Smooth muscle cell (in vitro differentiated cells): ENCODE data around the gene PCNX4. TPM values are rescaled to one million over a fixed set of nuclear protein-coding genes. Genes with fewer than 3 reads are reported as not detected.

Experiments
- DNase-seq: peaks from one replicate; lab custom pipeline; 2025; ENCODE audit not compliant: unreplicated experiment; lab: John Stamatoyannopoulos, UW
- H2AFZ ChIP-seq: fragments of 200-600 bp; sonication (generic); 2 replicates; pipeline ENCODE4 v1.6.0; 2016; ENCODE audit warnings: antibody characterized with exemption, low read depth, mild to moderate bottlenecking
- H3F3A ChIP-seq: fragments of 200-600 bp; sonication (generic); 2 replicates; pipeline ENCODE4 v1.6.0; 2017; ENCODE audit warnings: antibody characterized with exemption, low read depth
- H3K27ac ChIP-seq: fragments of 200-600 bp; sonication (generic); 2 replicates; pipeline ENCODE4 v1.5.1; 2016; ENCODE audit warnings: low read depth, mild to moderate bottlenecking
- H3K27me3 ChIP-seq: fragments of 200-600 bp; sonication (generic); 2 replicates; pipeline ENCODE4 v1.6.1; 2016; ENCODE audit warnings: low read depth, mild to moderate bottlenecking
- H3K36me3 ChIP-seq: fragments of 200-600 bp; sonication (generic); 2 replicates; pipeline ENCODE4 v1.5.1; 2016; ENCODE audit warnings: low read depth
- H3K4me1 ChIP-seq: fragments of 200-600 bp; sonication (generic); 2 replicates; pipeline ENCODE4 v1.5.1; 2016; ENCODE audit warnings: low read depth
- H3K4me2 ChIP-seq: fragments of 200-600 bp; sonication (generic); 2 replicates; pipeline ENCODE4 v1.6.0; 2016; ENCODE audit warnings: mild to moderate bottlenecking
- H3K4me3 ChIP-seq: fragments of 200-600 bp; sonication (generic); 2 replicates; pipeline ENCODE4 v1.5.1; 2016; ENCODE audit warnings: mild to moderate bottlenecking
- H3K79me2 ChIP-seq: fragments of 200-600 bp; sonication (generic); 2 replicates; pipeline ENCODE4 v1.6.0; 2016; ENCODE audit warnings: low read depth, mild to moderate bottlenecking
- H3K9ac ChIP-seq: fragments of 200-600 bp; sonication (generic); 2 replicates; pipeline ENCODE4 v1.6.0; 2016; ENCODE audit warnings: low read depth
- H3K9me3 ChIP-seq: fragments of 200-600 bp; sonication (generic); replicated peaks from 2 replicates; pipeline ENCODE4 v1.5.1; 2016; ENCODE audit warnings: low read depth
- H4K20me1 ChIP-seq: fragments of 200-600 bp; sonication (generic); 2 replicates; pipeline ENCODE4 v1.6.0; 2016; ENCODE audit warnings: low read depth
- CTCF ChIP-seq: fragments of 200-600 bp; sonication (generic); IDR thresholded peaks from 2 replicates; pipeline ENCODE4 v1.5.1; 2017; ENCODE audit warnings: borderline replicate concordance, mild to moderate bottlenecking, antibody characterized with exemption; ENCODE audit not compliant: insufficient read depth, poor library complexity, severe bottlenecking
- WGBS: methylation state at CpG from one replicate; pipeline ENCODE4 v1.1.7; 2016; ENCODE audit warnings: low lambda C conversion rate; 5-methylcytosine and 5-hydroxymethylcytosine counted together
- polyA plus RNA-seq: library from polyadenylated mRNA; unstranded; fragments of >200 nt; fragmentation: Nextera tagmentation; extraction: Ambion mirVana; gene quantifications from 2 replicates; pipeline ENCODE4 v1.2.1, GENCODE V29; 2016
- total RNA-seq: library from RNA; depleted of rRNA; stranded (reverse); fragments of >200 nt; gene quantifications from 2 replicates; pipeline ENCODE4 v1.2.3, GENCODE V29; 2014

PCNX4 gene
- total and polyA plus RNA-seq, 2 experiments from 2014 or later = 28.2 to 93.9 TPM

GRCh38 chr14:60093606-60094005, 1.9 kb downstream of the PCNX4 start:
- Histone ChIP-seq H3K9me3 (no peaks in the 10 kb centered on the region), H3K4me1 (peaks cover 22% of the 10 kb centered on the region), H2AFZ (no peak overlapping the region), H3K36me3 (no peaks in the 10 kb centered on the region), H3K27ac (peak overlapping the region; percentile 99), H3K4me2 (peak overlapping the region; percentile 92), H3K79me2 (peaks cover 64% of the 10 kb centered on the region), H4K20me1 (peaks cover 44% of the 10 kb centered on the region), H3K4me3 (peak overlapping the region; percentile 73), H3K9ac (peak overlapping the region; percentile 98), H3F3A (peaks cover 10% of the 10 kb centered on the region), H3K27me3 (no peaks in the 10 kb centered on the region)
- TF ChIP-seq CTCF = no peak
- no peak for DNase-seq

- no peak for DNase-seq
- Histone ChIP-seq H3K4me1 (peaks cover 22% of the 10 kb centered on the region), H4K20me1 (peaks cover 51% of the 10 kb centered on the region), H3K27ac (peak overlapping the region; percentile 99), H3K4me3 (peak overlapping the region; percentile 73), H3F3A (peaks cover 10% of the 10 kb centered on the region), H3K27me3 (no peaks in the 10 kb centered on the region), H3K79me2 (peaks cover 71% of the 10 kb centered on the region), H2AFZ (no peak overlapping the region), H3K9ac (no peak overlapping the region), H3K36me3 (no peaks in the 10 kb centered on the region), H3K4me2 (peak overlapping the region; percentile 92), H3K9me3 (no peaks in the 10 kb centered on the region)
- no peak for TF ChIP-seq CTCF
- WGBS = 24% methylated on average over 5 of the region's 5 CpGs
Observed at GRCh38 chr14:60094306-60094897, 2.7 kb downstream of the PCNX4 start.

- Histone ChIP-seq H3K27me3 (no peaks in the 10 kb centered on the region), H2AFZ (no peak overlapping the region), H4K20me1 (peaks cover 59% of the 10 kb centered on the region), H3K9ac (no peak overlapping the region), H3K27ac (peak overlapping the region; percentile 99), H3K4me1 (peaks cover 22% of the 10 kb centered on the region), H3K4me3 (no peak overlapping the region), H3K9me3 (no peaks in the 10 kb centered on the region), H3K79me2 (peaks cover 79% of the 10 kb centered on the region), H3K4me2 (peak overlapping the region; percentile 92), H3F3A (peaks cover 8% of the 10 kb centered on the region), H3K36me3 (no peaks in the 10 kb centered on the region)
- TF ChIP-seq CTCF = no peak
- DNase-seq = no peak
Observed at GRCh38 chr14:60095231-60095630, 3.5 kb downstream of the PCNX4 start.

GRCh38 chr14:60095781-60096450, 4.2 kb downstream of the PCNX4 start:
- Histone ChIP-seq H3K9ac (no peak overlapping the region), H3K27me3 (no peaks in the 10 kb centered on the region), H3F3A (peaks cover 4% of the 10 kb centered on the region), H3K4me3 (no peak overlapping the region), H3K4me1 (peaks cover 22% of the 10 kb centered on the region), H3K9me3 (no peaks in the 10 kb centered on the region), H4K20me1 (peaks cover 66% of the 10 kb centered on the region), H3K4me2 (peak overlapping the region; percentile 38), H3K79me2 (peaks cover 86% of the 10 kb centered on the region), H3K27ac (peak overlapping the region; percentile 99), H3K36me3 (no peaks in the 10 kb centered on the region), H2AFZ (no peak overlapping the region)
- DNase-seq = no peak
- WGBS = 29% methylated on average over 3 of the region's 3 CpGs
- TF ChIP-seq CTCF = no peak
